ENCODE results near the gene IFT80.

DNA sequence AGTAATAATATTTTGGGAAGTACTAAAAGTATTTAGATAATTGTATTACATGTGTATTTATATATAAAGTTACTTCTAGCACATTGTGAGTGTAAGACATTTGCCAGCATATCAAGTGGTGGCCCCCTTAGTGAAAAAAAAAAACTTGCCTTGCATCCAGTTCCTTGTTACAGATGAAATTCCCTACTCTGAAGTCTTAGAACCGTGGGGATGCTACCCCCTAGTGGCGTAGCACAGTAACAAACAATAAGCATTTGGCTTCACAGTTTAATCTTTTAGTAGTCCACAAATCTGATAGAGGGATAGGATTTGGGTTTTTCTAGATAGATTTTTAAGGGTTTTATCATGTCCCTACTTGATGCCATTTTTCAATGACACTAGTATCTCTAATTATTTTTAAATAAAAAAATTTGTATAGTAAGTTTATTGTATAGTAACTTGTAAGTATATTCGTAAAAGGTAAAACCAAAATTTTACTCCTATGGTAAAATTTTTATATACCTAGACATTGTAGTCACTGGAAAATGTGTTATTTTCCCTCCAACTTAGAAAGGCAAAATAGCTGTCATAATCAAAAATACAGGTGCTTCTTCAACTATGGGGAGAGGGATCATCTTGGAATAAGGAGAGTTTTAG, 14.7 kb upstream of the IFT80 start:
- TF ChIP-seq, protein P1, sequence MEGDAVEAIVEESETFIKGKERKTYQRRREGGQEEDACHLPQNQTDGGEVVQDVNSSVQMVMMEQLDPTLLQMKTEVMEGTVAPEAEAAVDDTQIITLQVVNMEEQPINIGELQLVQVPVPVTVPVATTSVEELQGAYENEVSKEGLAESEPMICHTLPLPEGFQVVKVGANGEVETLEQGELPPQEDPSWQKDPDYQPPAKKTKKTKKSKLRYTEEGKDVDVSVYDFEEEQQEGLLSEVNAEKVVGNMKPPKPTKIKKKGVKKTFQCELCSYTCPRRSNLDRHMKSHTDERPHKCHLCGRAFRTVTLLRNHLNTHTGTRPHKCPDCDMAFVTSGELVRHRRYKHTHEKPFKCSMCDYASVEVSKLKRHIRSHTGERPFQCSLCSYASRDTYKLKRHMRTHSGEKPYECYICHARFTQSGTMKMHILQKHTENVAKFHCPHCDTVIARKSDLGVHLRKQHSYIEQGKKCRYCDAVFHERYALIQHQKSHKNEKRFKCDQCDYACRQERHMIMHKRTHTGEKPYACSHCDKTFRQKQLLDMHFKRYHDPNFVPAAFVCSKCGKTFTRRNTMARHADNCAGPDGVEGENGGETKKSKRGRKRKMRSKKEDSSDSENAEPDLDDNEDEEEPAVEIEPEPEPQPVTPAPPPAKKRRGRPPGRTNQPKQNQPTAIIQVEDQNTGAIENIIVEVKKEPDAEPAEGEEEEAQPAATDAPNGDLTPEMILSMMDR (IDR thresholded peaks at IDR 0.05) = peak; percentile 72 to 90 (median 77)
- no peak for TF ChIP-seq POLR2A (IDR thresholded peaks at IDR 0.05)

Measured in thyroid gland (tissue), 4 donors.